Measurements from ENCODE around the gene SMG5. TPM values are rescaled to one million over a fixed set of nuclear protein-coding genes. Genes with fewer than 3 reads are reported as not detected.

Gene SMG5
- polyA plus RNA-seq, 1 experiment: 32.6 TPM

DNA sequence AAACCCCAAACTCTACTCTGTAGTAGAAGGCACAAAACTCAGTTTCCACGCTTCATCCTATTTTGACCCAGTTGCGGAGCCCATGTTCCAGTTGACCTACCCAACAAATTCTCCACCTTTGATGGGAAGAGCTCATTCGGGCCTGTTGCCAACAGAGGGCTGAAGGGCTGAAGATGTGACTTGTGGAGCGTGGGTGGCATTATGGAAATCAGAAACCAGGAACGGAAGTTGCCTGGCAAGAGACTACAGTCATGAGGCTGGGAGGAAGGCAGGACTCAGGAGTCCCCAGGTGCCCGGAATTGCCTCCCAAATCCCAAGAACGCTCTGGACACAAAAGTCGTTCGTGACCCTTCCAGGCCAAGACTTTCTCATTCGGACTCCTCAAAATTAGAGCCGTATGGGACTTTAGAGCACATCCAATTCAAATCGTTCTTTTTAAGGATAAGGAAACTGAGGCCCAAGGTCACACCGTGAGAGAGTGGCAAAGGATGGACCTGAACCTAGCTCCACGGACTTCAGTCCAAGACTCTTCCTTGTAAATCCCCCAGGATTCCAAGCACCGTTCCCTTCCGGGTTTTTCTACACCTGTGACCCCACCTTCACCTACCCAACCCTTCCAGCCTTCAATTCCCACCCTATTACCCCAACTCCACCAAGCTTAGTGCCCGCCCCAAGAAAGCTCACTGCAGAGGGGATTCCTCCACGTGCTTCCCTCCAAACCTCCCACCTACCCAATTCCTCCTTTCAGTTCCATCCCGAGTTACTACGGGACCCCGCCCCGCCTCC, 739 bp downstream of the SMG5 start:
- H3K27me3 ChIP-seq (ENCODE audit: control insufficient read depth, insufficient read depth, low read length): no peaks in the 10 kb centered on the region
- peak overlapping the region; percentile 90 for H3K4me3 ChIP-seq (ENCODE audit: low read depth, low read length)
- no peak for DNase-seq (ENCODE audit: low read depth)
- POLR2A ChIA-PET: interaction anchor here (0.6 to 1.2 kb wide), 3 partner anchors 19 to 69 kb away, joined by 3 to 5 read pairs (median 5); partner anchors contain the start of gene PMF1
- TF ChIP-seq, protein P1, sequence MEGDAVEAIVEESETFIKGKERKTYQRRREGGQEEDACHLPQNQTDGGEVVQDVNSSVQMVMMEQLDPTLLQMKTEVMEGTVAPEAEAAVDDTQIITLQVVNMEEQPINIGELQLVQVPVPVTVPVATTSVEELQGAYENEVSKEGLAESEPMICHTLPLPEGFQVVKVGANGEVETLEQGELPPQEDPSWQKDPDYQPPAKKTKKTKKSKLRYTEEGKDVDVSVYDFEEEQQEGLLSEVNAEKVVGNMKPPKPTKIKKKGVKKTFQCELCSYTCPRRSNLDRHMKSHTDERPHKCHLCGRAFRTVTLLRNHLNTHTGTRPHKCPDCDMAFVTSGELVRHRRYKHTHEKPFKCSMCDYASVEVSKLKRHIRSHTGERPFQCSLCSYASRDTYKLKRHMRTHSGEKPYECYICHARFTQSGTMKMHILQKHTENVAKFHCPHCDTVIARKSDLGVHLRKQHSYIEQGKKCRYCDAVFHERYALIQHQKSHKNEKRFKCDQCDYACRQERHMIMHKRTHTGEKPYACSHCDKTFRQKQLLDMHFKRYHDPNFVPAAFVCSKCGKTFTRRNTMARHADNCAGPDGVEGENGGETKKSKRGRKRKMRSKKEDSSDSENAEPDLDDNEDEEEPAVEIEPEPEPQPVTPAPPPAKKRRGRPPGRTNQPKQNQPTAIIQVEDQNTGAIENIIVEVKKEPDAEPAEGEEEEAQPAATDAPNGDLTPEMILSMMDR (IDR thresholded peaks at IDR 0.05; ENCODE audit: insufficient read depth, low read depth, low read length): no peak
- CTCF ChIA-PET: interaction anchor here (0.6 to 1.8 kb wide), 7 partner anchors 8 to 182 kb away, joined by 3 to 6 read pairs (median 3); no protein-coding TSS in a partner anchor
- peaks cover 5% of the 10 kb centered on the region for H3K36me3 ChIP-seq (ENCODE audit: control insufficient read depth, insufficient read depth, low read length)

DNA sequence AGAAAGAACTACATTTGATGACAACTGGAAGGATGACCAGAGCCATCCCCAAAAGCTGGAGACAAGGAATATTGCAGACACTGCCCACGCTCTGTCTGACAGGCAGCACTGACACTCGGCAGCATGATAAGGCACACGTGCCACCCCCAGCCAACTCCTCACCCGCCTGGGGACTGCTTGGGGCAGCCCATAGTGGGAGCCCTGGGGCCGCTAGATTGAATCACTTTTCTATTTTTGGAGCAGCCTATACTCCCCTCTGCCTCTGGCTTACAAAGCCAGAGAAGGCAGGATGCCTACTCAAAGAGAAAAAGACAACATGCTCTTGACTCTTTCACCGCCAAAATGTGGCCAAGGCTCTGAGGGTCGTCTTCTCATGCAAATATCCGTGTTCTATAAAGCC, 1.3 kb downstream of the SMG5 start:
- H3K27me3 ChIP-seq (ENCODE audit: control insufficient read depth, insufficient read depth, low read length): no peaks in the 10 kb centered on the region
- TF ChIP-seq, protein P1 (IDR thresholded peaks at IDR 0.05; ENCODE audit: insufficient read depth, low read depth, low read length): peak; percentile 20; the same call in 1 of the 2 replicates
- no peak for DNase-seq (ENCODE audit: low read depth)
- H3K4me3 ChIP-seq (ENCODE audit: low read depth, low read length): peak overlapping the region; percentile 90
- H3K36me3 ChIP-seq (ENCODE audit: control insufficient read depth, insufficient read depth, low read length): peaks cover 6% of the 10 kb centered on the region
- CTCF ChIA-PET: interaction anchor here (1.8 kb wide), 1 partner anchor 10 kb away, joined by 6 read pairs; no protein-coding TSS in a partner anchor
- POLR2A ChIA-PET: no interaction called here

DNA sequence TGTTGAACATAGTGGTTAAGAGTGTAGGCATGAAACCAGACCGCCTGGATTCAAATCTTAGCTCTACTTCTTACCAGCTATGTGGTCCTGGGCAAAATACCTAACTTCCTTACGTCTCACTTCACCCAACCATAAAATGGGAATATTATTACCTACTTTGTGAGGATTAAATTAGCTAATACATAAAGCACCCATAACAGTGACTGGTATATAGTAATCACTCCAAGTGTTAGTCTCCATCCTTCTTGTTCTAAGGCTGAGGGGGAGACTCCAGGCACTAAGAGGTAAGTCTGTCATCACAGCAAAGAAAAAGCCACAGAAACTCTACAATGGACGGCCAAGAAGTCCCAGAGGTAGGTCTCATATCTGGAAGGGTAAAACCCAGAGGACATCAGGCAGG, 2.8 kb downstream of the SMG5 start:
- Histone ChIP-seq H3K36me3 (ENCODE audit: control insufficient read depth, insufficient read depth, low read length) (peaks cover 9% of the 10 kb centered on the region), H3K27me3 (ENCODE audit: control insufficient read depth, insufficient read depth, low read length) (no peaks in the 10 kb centered on the region), H3K4me3 (ENCODE audit: low read depth, low read length) (no peak overlapping the region)
- TF ChIP-seq, protein P1 (IDR thresholded peaks at IDR 0.05; ENCODE audit: insufficient read depth, low read depth, low read length): no peak
- ChIA-PET CTCF (interaction anchor here (1.0 to 1.8 kb wide), 3 partner anchors 9 to 80 kb away, joined by 3 to 6 read pairs (median 6); no protein-coding TSS in a partner anchor), POLR2A (no interaction called here)
- no peak for DNase-seq (ENCODE audit: low read depth)

DNA sequence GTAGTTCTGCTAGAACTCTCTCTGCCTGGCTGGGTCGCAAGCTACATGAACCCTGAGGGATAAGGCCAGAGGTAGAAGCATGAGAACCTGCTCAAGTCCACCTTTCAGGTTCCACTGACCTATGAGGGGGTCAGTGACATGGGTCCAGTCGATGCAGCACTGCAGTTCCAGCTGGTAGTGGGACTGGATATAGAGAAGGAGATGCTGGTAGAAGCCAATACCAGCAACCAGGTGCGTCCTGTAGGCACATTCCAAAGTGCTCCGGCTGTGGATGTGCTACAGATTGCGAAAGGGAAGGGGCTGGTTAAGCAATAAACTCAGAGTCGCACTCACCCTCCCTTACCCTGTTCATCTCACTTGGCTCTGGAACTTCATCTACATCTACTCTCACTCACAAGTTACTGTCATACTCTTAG, 5.7 kb downstream of the SMG5 start:
- ChIA-PET CTCF (no interaction called here), POLR2A (no interaction called here)
- no peak for DNase-seq (ENCODE audit: low read depth)
- Histone ChIP-seq H3K36me3 (ENCODE audit: control insufficient read depth, insufficient read depth, low read length) (peaks cover 22% of the 10 kb centered on the region), H3K27me3 (ENCODE audit: control insufficient read depth, insufficient read depth, low read length) (no peaks in the 10 kb centered on the region), H3K4me3 (ENCODE audit: low read depth, low read length) (no peak overlapping the region)
- TF ChIP-seq, protein P1 (IDR thresholded peaks at IDR 0.05; ENCODE audit: insufficient read depth, low read depth, low read length): no peak

DNA sequence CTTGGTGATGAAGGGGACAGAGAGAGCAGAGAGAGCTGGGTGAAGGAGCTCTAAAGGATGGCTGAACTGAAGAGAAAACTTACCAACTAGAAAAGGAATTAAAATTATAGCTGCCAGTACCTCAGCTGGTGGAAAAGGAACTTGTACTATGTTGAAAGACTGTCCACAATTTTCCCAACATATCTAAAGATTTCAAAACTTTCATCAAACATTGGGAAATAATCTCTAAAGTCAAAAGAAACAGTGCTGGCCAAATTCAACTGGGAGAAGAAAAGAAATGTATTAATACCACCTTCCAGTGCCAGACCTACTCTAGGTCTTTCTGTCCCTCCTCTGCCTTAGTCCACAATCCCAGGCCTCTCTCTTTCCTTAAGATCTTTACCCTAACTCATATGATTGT, 6.1 kb downstream of the SMG5 start:
- POLR2A ChIA-PET: no interaction called here
- Histone ChIP-seq H3K36me3 (ENCODE audit: control insufficient read depth, insufficient read depth, low read length) (peaks cover 22% of the 10 kb centered on the region), H3K27me3 (ENCODE audit: control insufficient read depth, insufficient read depth, low read length) (no peaks in the 10 kb centered on the region), H3K4me3 (ENCODE audit: low read depth, low read length) (no peak overlapping the region)
- TF ChIP-seq, protein P1 (IDR thresholded peaks at IDR 0.05; ENCODE audit: insufficient read depth, low read depth, low read length): no peak
- CTCF ChIA-PET: interaction anchor here (1.3 kb wide), 1 partner anchor 43 kb away, joined by 3 read pairs; no protein-coding TSS in a partner anchor
- no peak for DNase-seq (ENCODE audit: low read depth)
